ENCODE data around the gene CCDC169.

DNA sequence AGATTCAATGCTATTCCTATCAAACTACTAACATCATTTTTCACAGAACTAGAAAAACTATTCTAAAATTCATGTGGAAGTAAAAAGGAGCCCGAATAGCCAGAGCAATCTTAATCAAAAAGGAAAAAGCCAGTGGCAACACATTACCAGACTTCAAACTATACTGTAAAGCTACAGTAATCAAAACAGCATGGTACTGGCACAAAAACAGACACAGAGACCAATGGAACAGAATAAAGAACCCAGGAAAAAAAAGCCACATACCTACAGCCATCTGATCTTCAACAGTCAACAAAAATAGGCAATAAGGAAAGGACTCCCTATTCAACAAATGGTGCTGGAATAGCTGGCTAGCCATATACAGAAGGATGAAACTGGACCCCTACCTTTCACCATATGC lies 72.9 kb downstream of the CCDC169 start:
- TF ChIP-seq, protein P1, sequence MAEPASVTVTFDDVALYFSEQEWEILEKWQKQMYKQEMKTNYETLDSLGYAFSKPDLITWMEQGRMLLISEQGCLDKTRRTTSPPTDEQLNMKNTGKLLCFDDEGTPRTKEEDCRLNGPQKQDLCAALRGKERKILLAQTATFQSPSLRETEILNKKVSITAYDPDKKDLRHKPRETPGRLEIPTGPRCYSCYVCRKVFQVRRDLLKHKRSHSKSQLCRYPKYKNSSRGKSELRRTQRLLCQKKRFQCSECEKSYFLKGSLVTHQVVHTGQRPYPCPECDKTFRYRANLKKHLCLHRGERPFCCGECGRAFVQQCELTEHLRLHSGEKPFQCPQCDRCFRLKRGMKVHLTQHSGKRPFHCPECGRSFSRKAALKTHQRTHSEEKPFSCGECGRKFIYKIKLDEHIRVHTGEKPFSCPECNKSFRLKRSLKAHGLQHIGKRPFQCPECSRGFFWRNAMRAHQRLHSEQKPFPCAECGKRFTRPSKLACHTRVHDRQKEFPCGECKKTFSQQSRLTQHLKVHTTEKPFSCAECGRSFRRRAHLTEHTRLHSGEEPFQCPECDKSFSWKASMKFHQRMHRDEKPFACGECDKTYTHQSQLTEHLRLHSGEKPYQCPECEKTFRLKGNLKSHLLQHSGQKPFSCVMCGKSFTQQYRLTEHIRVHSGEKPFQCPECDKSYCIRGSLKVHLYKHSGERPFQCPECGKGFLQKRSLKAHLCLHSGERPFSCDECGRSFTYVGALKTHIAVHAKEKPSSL (CRISPR knock-in tag; conservative IDR thresholded peaks at IDR 0.05) = no peak
- TF ChIP-seq, protein P2, sequence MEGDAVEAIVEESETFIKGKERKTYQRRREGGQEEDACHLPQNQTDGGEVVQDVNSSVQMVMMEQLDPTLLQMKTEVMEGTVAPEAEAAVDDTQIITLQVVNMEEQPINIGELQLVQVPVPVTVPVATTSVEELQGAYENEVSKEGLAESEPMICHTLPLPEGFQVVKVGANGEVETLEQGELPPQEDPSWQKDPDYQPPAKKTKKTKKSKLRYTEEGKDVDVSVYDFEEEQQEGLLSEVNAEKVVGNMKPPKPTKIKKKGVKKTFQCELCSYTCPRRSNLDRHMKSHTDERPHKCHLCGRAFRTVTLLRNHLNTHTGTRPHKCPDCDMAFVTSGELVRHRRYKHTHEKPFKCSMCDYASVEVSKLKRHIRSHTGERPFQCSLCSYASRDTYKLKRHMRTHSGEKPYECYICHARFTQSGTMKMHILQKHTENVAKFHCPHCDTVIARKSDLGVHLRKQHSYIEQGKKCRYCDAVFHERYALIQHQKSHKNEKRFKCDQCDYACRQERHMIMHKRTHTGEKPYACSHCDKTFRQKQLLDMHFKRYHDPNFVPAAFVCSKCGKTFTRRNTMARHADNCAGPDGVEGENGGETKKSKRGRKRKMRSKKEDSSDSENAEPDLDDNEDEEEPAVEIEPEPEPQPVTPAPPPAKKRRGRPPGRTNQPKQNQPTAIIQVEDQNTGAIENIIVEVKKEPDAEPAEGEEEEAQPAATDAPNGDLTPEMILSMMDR (IDR thresholded peaks at IDR 0.05) = no peak
- no peak for TF ChIP-seq PRRX2 (CRISPR knock-in tag; IDR thresholded peaks at IDR 0.05)
- no peak for TF ChIP-seq JUN (CRISPR knock-in tag; IDR thresholded peaks at IDR 0.05)
- no peak for TF ChIP-seq CREB1 (CRISPR knock-in tag; IDR thresholded peaks at IDR 0.05)
- TF ChIP-seq ZNF263 (CRISPR knock-in tag; IDR thresholded peaks at IDR 0.05; ENCODE audit: low read depth) = no peak
- TF ChIP-seq, protein P3, sequence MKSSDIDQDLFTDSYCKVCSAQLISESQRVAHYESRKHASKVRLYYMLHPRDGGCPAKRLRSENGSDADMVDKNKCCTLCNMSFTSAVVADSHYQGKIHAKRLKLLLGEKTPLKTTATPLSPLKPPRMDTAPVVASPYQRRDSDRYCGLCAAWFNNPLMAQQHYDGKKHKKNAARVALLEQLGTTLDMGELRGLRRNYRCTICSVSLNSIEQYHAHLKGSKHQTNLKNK (CRISPR knock-in tag; IDR thresholded peaks at IDR 0.05) = no peak
- no peak for TF ChIP-seq SP1 (CRISPR knock-in tag; conservative IDR thresholded peaks at IDR 0.05)
- no peak for TF ChIP-seq ZNF232 (CRISPR knock-in tag; IDR thresholded peaks at IDR 0.05)
- TF ChIP-seq ELF4 (CRISPR knock-in tag; IDR thresholded peaks at IDR 0.05; ENCODE audit: low read depth) = no peak
- TF ChIP-seq TEAD4 (CRISPR knock-in tag; IDR thresholded peaks at IDR 0.05) = no peak
- TF ChIP-seq, protein P4, sequence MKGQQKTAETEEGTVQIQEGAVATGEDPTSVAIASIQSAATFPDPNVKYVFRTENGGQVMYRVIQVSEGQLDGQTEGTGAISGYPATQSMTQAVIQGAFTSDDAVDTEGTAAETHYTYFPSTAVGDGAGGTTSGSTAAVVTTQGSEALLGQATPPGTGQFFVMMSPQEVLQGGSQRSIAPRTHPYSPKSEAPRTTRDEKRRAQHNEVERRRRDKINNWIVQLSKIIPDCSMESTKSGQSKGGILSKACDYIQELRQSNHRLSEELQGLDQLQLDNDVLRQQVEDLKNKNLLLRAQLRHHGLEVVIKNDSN (CRISPR knock-in tag; IDR thresholded peaks at IDR 0.05) = no peak
- no peak for TF ChIP-seq ZNF121 (CRISPR knock-in tag; IDR thresholded peaks at IDR 0.05)

Data from WTC11 (cell line).